CD14-positive monocyte (primary cell): ENCODE data around the gene FAM193A. TPM values are rescaled to one million over a fixed set of nuclear protein-coding genes. Genes with fewer than 3 reads are reported as not detected.

Experiments used
- DNase-seq, 3 donors: peaks; one replicate each; pipeline ENCODE4 v3.0.0-alpha.2; 2011 to 2022
- H2AFZ ChIP-seq: 2 replicates; pipeline ENCODE4 v1.6.0; 2012; ENCODE audit warnings: mild to moderate bottlenecking, low read depth, low read length, inconsistent platforms; ENCODE audit not compliant: insufficient read depth, poor library complexity, severe bottlenecking
- H3K27ac ChIP-seq, 2 donors: 1 replicate in 1 of 2; 2 replicates in 1 of 2; pipeline ENCODE4 v1.5.1; 2012 to 2013; ENCODE audit warnings: low read length in 2 of 2, control low read depth in 1 of 2, inconsistent platforms in 1 of 2, low read depth in 1 of 2, mild to moderate bottlenecking in 1 of 2
- H3K27me3 ChIP-seq, 2 donors: one replicate each; pipeline versions ENCODE4 v1.6.0 to v1.6.1; 2011 to 2013; ENCODE audit warnings: low read length in 2 of 2; ENCODE audit not compliant: control insufficient read depth in 2 of 2, insufficient read depth in 2 of 2
- H3K36me3 ChIP-seq, 2 donors: replicated peaks in 1 of 2; 1 replicate in 1 of 2; 2 replicates in 1 of 2; pipeline versions ENCODE4 v1.5.1 to v1.6.1; 2012 to 2013; ENCODE audit warnings: low read length in 2 of 2, control low read depth in 1 of 2, inconsistent platforms in 1 of 2, mild to moderate bottlenecking in 1 of 2; ENCODE audit not compliant: insufficient read depth in 2 of 2, control insufficient read depth in 1 of 2
- H3K4me1 ChIP-seq, 2 donors: 1 replicate in 1 of 2; 2 replicates in 1 of 2; pipeline versions ENCODE4 v1.5.1 to v1.6.1; 2012 to 2013; ENCODE audit warnings: low read length in 2 of 2, control low read depth in 1 of 2, inconsistent platforms in 1 of 2, mild to moderate bottlenecking in 1 of 2, moderate library complexity in 1 of 2; ENCODE audit not compliant: insufficient read depth in 2 of 2, control insufficient read depth in 1 of 2
- H3K4me2 ChIP-seq: replicated peaks from 2 replicates; pipeline ENCODE3; 2012; ENCODE audit warnings: low read length, moderate library complexity, mild to moderate bottlenecking; ENCODE audit not compliant: poor library complexity, severe bottlenecking; ENCODE audit errors: extremely low read depth
- H3K4me3 ChIP-seq, 3 experiments: fragments of 200-600 bp in 1 of 3; sonication (generic) in 1 of 3; replicated peaks in 1 of 3; 1 replicate in 2 of 3; 2 replicates in 1 of 3; pipeline ENCODE4 v1.5.1; 2011 to 2013; ENCODE audit warnings: low read length in 3 of 3, mild to moderate bottlenecking in 3 of 3, control low read depth in 2 of 3, low read depth in 2 of 3, inconsistent platforms in 1 of 3, moderate library complexity in 1 of 3
- H3K79me2 ChIP-seq: 2 replicates; pipeline ENCODE4 v1.6.0; 2012; ENCODE audit warnings: mild to moderate bottlenecking, control low read depth, inconsistent platforms, low read length, moderate library complexity; ENCODE audit not compliant: insufficient read depth
- H3K9ac ChIP-seq: 2 replicates; pipeline ENCODE4 v1.6.0; 2017; ENCODE audit warnings: low read length, mild to moderate bottlenecking; ENCODE audit not compliant: insufficient read depth, poor library complexity, severe bottlenecking
- H3K9me3 ChIP-seq, 2 donors: replicated peaks in 1 of 2; 1 replicate in 1 of 2; 2 replicates in 1 of 2; pipeline versions ENCODE4 v1.5.1 to v1.6.1; 2012 to 2013; ENCODE audit warnings: low read length in 2 of 2, control low read depth in 1 of 2; ENCODE audit not compliant: control insufficient read depth in 1 of 2, insufficient read depth in 1 of 2
- H4K20me1 ChIP-seq: 2 replicates; pipeline ENCODE4 v1.6.0; 2012; ENCODE audit warnings: mild to moderate bottlenecking, low read length, control low read depth, moderate library complexity; ENCODE audit not compliant: insufficient read depth
- H3K27ac Mint-ChIP-seq, 7 donors: one replicate each; pipeline ENCODE4 v1.8.0; 2020; ENCODE audit warnings: mild to moderate bottlenecking in 7 of 7, mixed read lengths in 7 of 7, moderate library complexity in 6 of 7, inconsistent platforms in 2 of 7
- H3K27me3 Mint-ChIP-seq, 3 donors: one replicate each; pipeline ENCODE4 v1.8.0; 2021 to 2022; ENCODE audit warnings: low read depth in 3 of 3, mild to moderate bottlenecking in 3 of 3, mixed read lengths in 3 of 3, moderate library complexity in 3 of 3, inconsistent platforms in 1 of 3
- H3K36me3 Mint-ChIP-seq, 2 donors: one replicate each; pipeline ENCODE4 v1.8.0; 2020; ENCODE audit warnings: mixed read lengths in 2 of 2, inconsistent platforms in 1 of 2, mild to moderate bottlenecking in 1 of 2
- H3K4me1 Mint-ChIP-seq: one replicate; pipeline ENCODE4 v1.8.0; 2020; ENCODE audit warnings: mild to moderate bottlenecking, mixed read lengths
- H3K4me3 Mint-ChIP-seq, 2 donors: one replicate each; pipeline ENCODE4 v1.8.0; 2020; ENCODE audit warnings: mild to moderate bottlenecking in 2 of 2, mixed read lengths in 2 of 2, moderate library complexity in 1 of 2
- H3K9me3 Mint-ChIP-seq, 7 donors: one replicate each; pipeline ENCODE4 v1.8.0; 2020 to 2022; ENCODE audit warnings: mixed read lengths in 7 of 7, mild to moderate bottlenecking in 6 of 7, moderate library complexity in 6 of 7, inconsistent platforms in 2 of 7
- CTCF ChIP-seq: fragments of 200-600 bp; IDR thresholded peaks from one replicate; pipeline ENCODE4 v1.8.0; 2022; ENCODE audit warnings: antibody characterized with exemption, mild to moderate bottlenecking
- WGBS: methylation state at CpG from one replicate; pipeline ENCODE4 v1.1.5; 2013; ENCODE audit warnings: missing lambda C conversion rate; ENCODE audit not compliant: insufficient coverage; 5-methylcytosine and 5-hydroxymethylcytosine counted together
- intact Hi-C, 2 donors: fragments of 100-400 bp; cut with micrococcal nuclease; formaldehyde crosslinking; loops; one replicate each; pipeline versions ENCODE4 v1.15.0 to v1.15.1; 2023
- polyA plus RNA-seq, 3 donors: library from polyadenylated mRNA; depleted of rRNA in 1 of 3; unstranded in 2 of 3; stranded (reverse) in 1 of 3; fragments of 300-500 nt in 2 of 3; fragments of >200 nt in 1 of 3; fragmentation: Illumina TruSeq in 2 of 3; gene quantifications; 1 replicate in 2 of 3; 2 replicates in 1 of 3; pipeline ENCODE4 v1.2.3, GENCODE V29; 2012 to 2021

Gene FAM193A
- polyA plus RNA-seq, 3 donors = 0.66 to 11.8 (median 0.82) TPM

GRCh38 chr4:2767046-2767704, 230.7 kb downstream of the FAM193A start:
- H2AFZ ChIP-seq = no peak overlapping the region
- peaks cover 0 to 2% (median 0%) of the 10 kb centered on the region in 7 donors for H3K9me3 Mint-ChIP-seq
- no peak for DNase-seq
- no peak overlapping the region for H3K27ac Mint-ChIP-seq
- peaks cover 29 to 38% of the 10 kb centered on the region in 2 donors for H3K4me1 ChIP-seq
- H3K27me3 ChIP-seq = no peaks in the 10 kb centered on the region
- peaks cover 0 to 4% of the 10 kb centered on the region in 2 donors for H3K36me3 Mint-ChIP-seq
- no peaks in the 10 kb centered on the region for H3K36me3 ChIP-seq
- H3K4me1 Mint-ChIP-seq = peaks cover 34% of the 10 kb centered on the region
- H4K20me1 ChIP-seq = no peaks in the 10 kb centered on the region
- intact Hi-C loops = no loop called here
- H3K9me3 ChIP-seq = no peaks in the 10 kb centered on the region
- no peak overlapping the region for H3K4me3 ChIP-seq
- H3K27me3 Mint-ChIP-seq = peaks cover 2 to 8% (median 7%) of the 10 kb centered on the region in 3 donors
- no peak overlapping the region for H3K4me3 Mint-ChIP-seq
- H3K4me2 ChIP-seq = no peak overlapping the region
- TF ChIP-seq CTCF = no peak
- no peaks in the 10 kb centered on the region for H3K79me2 ChIP-seq
- WGBS = 96% methylated on average over 5 of the region's 5 CpGs
- no peak overlapping the region for H3K27ac ChIP-seq
- no peak overlapping the region for H3K9ac ChIP-seq

GRCh38 chr4:2767705-2768074, 231.2 kb downstream of the FAM193A start:
- Histone ChIP-seq H3K36me3 (no peaks in the 10 kb centered on the region), H3K27ac (no peak overlapping the region), H2AFZ (no peak overlapping the region), H3K9me3 (no peaks in the 10 kb centered on the region), H3K4me2 (no peak overlapping the region), H3K4me3 (no peak overlapping the region), H3K27me3 (no peaks in the 10 kb centered on the region), H3K9ac (no peak overlapping the region), H4K20me1 (no peaks in the 10 kb centered on the region), H3K79me2 (no peaks in the 10 kb centered on the region), H3K4me1 (peaks cover 29 to 40% of the 10 kb centered on the region in 2 donors)
- DNase-seq = no peak
- H3K36me3 Mint-ChIP-seq = peaks cover 0 to 4% of the 10 kb centered on the region in 2 donors
- intact Hi-C loops = no loop called here
- no peak for TF ChIP-seq CTCF
- H3K4me1 Mint-ChIP-seq = peaks cover 34% of the 10 kb centered on the region
- H3K27ac Mint-ChIP-seq = no peak overlapping the region
- peaks cover 0 to 4% (median 2%) of the 10 kb centered on the region in 3 donors for H3K27me3 Mint-ChIP-seq
- H3K4me3 Mint-ChIP-seq = no peak overlapping the region
- 90% methylated on average over 11 of the region's 11 CpGs for WGBS
- H3K9me3 Mint-ChIP-seq = peaks cover 0 to 2% (median 0%) of the 10 kb centered on the region in 7 donors
